Skin epidermis (tissue), 12 donors: ENCODE measurements around the gene SLC6A6.

Source experiments
- H3K27ac ChIP-seq, 21 experiments: fragments of 200-600 bp; sonication (generic) in 11 of 21; one replicate each; pipeline ENCODE4 v1.5.0; 2020; ENCODE audit warnings: mild to moderate bottlenecking in 3 of 21, inconsistent platforms in 2 of 21, moderate library complexity in 2 of 21
- H3K4me3 ChIP-seq, 7 experiments: fragments of 200-600 bp; sonication (generic) in 2 of 7; one replicate each; pipeline ENCODE4 v1.5.0; 2020; ENCODE audit warnings: inconsistent platforms in 2 of 7, mild to moderate bottlenecking in 2 of 7, moderate library complexity in 1 of 7

Gene SLC6A6

DNA sequence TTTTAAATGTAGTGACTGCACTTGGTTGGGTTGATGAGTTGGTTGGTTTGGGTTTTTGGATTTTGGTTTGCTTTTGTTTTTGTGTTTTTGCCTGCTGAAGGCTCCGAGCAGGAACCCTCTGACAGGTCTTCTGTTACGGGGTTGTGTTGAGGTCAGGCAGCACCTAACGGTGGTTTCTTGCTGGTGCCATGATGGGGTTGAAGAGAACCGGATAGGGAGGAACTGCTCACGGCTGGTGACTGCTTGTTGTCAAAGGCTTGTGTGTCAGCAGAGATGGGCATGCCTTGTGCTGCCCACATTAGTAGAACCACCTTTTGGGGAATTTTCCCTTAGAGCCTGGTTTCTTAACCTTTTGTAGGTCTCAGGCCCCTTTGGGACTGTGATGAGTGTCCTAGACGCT, 42.0 kb downstream of the SLC6A6 start:
- no peak overlapping the region for H3K27ac ChIP-seq
- no peak overlapping the region for H3K4me3 ChIP-seq

DNA sequence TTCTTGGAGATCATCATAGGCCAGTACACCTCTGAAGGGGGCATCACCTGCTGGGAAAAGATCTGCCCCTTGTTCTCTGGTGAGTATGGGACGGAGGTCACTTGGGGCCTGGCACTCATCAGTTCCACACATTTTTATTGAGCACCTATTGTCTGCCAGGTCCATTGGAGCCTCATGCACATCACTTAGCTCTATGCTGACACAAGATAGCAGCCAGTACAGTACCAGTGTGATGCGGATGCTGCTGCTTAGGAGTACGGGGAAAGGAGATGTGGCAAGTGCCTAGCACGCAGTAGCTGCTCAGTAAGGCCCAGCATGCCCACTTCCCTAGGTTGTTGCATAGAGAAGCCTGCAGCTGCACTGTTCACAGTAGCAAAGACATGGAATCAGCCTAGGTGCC, 43.4 kb downstream of the SLC6A6 start:
- Histone ChIP-seq H3K27ac (no peak overlapping the region), H3K4me3 (no peak overlapping the region)

DNA sequence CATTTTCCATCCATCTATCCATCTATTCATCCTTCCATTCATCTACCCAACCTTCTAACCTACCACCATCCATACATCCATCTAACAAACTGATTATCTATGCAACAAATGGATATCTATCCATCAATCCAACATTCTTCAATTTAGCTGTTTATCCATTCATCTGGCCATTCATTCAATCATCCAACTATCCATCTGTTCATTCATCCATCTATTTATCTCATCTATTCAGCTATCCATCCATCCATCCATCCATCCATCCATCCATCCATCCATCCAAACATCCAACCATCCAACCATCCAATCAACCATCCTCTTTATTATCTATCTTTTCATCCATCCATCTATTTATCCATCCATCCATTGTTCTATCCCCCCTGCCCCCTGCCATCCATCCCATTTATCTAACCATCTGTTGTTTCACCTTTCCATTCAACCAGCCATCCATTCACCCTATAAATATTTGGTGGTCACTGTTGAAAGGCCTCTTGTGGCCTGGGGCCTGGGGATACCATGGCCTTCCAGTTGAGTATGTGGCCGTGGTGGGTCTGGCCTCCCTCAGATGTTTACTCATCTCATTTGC, 44.7 kb downstream of the SLC6A6 start:
- no peak overlapping the region for H3K4me3 ChIP-seq
- no peak overlapping the region for H3K27ac ChIP-seq

DNA sequence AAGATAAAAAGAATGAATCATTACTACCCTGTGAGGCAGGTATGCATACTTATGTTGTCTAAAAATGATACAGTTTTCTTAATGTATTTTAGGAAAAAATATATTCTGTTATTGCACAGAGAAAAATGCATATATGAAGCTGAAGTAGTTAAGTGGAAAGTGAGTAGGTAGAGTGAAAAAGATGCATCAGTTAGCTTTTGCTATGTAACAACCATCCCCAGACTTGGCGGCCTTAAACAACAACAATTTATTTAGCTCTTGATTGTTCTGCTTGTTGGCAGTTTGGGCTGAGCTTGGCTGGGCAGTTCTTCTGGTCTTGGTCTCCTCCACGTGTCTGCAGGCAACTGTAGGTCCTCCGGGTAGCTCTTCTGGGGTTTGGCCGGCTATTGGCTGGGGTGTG, 45.7 kb downstream of the SLC6A6 start:
- Histone ChIP-seq H3K27ac (no peak overlapping the region), H3K4me3 (no peak overlapping the region)

DNA sequence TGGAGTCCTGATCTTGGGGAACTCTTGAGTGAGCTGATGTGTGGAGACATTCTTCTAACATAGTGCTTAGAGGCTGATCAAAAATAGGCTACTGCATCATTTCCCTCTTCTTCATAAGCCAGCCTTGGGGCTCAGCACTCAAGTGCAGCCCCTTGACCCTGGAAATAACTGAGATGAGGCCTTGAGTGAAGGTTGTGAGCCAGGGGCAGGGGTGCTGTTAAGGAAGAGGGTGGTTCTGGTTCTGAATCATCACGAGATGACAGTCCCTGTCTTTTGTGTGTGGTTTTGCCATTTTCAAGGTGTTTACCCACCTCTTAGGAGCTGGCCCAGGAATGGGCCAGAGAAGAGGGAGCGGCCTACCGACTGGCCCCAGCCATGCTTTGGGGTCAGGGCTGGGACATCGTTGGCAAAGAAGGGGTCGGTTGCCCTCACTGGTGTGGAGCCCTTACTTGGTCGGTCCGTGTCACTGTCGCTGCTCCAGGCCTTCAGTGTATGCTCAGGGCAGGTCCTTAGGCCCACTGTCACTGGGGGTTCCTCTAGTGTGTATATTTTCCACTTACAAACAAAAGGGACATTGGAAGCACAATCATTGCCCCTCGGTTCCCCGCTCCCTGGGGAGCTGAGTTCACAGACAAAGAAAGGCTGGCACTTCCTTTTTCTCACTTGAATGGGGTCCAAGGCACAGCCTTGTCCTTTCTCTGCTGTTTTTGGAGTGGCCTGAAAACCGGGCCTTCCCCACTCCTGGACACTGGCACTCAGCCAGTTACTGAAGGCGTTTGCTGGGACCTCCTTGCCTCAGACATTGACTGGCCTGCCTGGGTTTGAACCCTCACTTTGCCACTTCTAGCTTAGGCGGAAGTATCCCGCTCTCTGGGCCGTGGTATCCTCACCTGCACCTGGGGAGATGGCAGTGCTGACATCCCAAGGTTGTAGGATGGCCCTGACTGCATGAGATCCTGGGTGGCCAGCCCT, 46.6 kb downstream of the SLC6A6 start:
- H3K27ac ChIP-seq, result no peak overlapping the region
- no peak overlapping the region for H3K4me3 ChIP-seq

DNA sequence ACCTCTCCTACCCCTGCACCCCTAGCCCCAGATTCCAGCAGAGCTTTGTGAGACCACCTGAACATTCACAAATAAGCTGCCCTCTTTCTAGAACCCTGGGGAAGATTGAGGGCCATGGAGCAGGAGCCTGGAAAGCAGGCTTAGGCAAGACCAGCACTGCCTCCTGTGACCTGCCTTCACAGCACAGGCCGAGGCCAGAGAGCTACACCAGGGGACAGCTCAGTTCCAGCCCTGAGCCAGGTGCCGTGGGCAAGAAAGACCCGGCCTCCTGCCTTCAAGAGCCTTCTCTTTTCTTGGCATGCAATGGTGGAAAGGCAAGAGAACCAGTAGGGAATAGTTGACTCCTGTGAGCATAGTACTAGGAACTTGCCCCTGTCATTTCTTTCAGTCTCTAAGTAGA, 48.1 kb downstream of the SLC6A6 start:
- H3K27ac ChIP-seq, result no peak overlapping the region
- H3K4me3 ChIP-seq, result no peak overlapping the region

DNA sequence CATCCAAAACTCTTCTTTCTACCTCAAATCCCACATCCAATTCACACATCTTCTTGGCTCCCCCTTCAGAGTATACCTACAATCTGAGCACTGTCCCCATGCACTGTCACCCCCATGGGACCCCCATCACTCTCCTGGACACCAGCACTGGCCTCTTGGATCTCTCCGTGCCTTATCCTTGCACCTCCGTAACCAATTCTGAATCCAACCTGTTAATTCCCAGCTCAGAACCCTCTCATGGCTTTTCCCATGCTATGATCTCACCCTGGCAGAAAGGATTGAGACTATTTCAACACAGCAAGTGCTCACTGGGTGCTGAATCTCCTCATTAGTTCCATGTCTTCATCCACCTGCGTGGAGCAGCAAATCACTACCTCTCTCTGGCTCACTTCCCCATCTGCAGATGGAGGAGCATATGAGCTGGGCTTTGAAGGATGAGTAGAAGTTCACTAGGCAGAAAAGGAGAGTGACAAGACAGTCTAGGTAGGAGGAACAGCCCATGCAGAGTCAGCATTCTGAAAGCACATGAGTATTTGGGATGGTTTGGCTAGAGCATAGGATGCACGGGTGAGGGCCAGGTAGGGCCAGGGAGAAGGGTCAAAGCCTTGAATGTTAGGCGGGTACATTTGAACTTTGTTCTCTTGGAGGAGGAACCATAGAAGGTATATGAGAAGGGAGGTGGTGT, 48.7 kb downstream of the SLC6A6 start:
- Histone ChIP-seq H3K27ac (peak overlapping the region in 4 of 21 experiments; percentile 29 to 88 (median 72)), H3K4me3 (no peak overlapping the region)

DNA sequence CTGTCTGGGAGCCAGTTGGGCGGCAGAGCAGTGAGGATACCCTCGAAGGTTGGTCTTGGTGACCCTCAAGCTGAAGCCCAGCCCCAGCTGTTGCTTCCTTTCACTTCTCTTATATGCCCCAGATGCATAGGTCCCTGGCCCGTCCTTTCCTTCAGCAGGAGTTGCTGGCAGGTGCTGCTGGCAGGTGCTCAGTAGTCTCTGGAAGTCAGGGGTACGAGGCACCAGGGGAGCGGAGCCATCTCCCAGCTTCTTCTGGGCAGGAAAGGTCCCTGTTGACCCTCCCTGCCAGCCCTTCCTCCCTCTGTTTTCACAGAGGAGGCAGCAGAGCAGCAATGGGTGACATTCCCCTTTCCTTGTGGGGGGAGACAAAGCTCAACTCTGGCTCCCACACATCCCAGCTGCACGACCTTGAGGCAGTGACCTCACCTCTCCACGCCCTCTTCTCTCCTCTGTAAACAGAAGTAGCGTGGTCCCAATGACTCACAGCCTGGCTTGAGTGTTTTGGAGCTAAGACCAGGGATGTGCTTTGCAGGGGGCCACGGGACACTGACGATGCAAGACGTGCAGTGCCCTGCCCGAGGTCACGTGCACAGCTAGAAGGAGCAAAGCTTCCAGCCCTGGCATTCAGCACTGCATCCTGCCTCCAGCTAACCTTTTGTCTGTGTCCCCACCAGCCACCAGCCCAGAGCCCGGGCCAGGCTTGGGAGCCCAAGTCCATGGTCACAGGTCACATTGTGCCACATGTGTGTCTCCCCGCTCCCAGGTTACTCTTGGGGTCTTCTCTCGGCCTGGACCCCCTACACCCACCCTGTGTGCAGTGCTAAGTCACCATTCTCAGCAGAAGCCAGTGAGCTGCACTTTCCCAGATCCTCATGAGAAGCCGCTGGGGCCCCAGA, 49.7 kb downstream of the SLC6A6 start:
- Histone ChIP-seq H3K27ac (peak overlapping the region in 20 of 21 experiments; percentile 14 to 89 (median 70)), H3K4me3 (no peak overlapping the region)

DNA sequence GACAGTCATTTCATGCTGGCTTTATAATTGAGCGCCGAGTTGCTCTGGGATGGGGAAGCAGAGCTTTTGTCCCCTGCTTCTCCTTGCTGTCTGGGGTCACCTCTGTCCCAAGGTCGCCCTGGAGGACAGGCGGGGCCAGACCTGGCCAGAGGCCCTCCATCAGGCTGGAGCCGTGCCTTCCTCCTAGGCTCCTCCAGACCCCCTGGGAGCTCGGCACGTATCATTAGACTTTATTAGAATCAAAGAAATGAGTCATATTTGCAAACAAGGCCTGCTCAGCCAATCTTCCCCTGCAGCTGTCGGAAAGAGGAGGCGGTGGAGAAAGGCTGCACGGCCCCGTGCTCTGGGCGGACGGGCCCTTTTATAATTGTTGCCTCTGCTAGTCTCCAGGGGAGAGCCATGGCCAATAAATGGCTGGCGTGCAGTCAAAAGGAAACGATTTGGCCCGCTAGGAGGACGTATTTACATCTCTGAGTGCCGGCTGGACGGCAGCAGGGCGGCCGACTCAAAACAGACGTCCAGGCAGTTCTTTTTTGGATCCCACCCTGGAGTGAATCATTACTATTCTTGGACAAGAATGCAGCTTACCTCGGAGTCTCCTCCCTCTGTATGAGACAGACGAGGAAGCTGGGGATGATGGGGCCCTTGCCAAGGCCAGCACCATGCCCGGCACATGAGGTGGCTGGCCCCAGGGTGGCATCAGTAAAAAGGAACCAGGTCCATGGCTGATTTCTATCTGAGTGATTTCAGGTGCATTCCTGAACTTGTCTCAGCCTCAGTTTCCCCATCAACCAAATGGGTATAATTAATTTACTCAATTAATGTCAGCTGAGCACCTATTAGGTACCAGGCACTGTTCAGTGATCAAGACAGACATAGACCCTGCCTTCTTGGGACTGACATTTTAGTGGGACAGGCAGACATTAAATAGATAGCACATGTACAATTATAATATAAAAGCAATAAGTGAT, 50.6 kb downstream of the SLC6A6 start:
- Histone ChIP-seq H3K4me3 (no peak overlapping the region), H3K27ac (peak overlapping the region in 20 of 21 experiments; percentile 29 to 89 (median 70))

DNA sequence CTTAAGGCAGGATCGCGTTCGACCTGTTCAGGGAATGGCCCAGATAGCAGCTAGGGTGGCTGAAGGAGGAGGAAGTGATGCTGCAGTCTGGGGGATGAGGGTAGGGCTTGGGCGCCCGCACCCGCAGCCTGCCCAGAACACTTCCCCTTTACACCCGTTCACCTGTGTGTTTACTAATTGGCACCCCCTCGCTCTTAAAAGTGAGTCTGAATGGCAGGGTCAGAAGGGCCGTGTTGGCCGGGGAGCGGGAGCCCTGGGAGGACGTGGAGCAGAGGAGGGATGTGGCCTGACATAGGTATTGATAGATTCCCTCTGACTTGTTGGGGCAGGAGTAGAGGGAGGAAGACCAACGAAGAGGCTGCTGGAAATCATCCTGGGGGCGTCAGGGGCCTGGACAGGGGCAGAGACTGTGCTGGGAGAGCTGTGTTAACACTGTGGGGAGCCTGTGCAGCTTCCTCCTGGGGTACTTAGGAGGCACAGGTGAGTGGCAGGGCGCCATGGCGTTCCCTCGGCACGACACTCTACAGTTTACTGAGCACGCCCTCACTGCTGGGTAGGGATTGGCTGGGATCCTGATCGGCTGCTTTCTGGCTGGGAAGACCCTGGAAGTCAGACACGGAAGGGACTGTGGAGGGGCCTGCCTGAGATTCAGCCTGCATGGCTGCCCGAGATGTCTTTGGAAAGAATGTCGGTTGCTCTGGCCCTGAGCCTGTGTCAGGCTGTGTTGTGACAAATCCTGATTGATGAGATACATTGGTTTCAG, 51.7 kb downstream of the SLC6A6 start:
- Histone ChIP-seq H3K27ac (peak overlapping the region in 9 of 21 experiments; percentile 11 to 88 (median 37)), H3K4me3 (no peak overlapping the region)

DNA sequence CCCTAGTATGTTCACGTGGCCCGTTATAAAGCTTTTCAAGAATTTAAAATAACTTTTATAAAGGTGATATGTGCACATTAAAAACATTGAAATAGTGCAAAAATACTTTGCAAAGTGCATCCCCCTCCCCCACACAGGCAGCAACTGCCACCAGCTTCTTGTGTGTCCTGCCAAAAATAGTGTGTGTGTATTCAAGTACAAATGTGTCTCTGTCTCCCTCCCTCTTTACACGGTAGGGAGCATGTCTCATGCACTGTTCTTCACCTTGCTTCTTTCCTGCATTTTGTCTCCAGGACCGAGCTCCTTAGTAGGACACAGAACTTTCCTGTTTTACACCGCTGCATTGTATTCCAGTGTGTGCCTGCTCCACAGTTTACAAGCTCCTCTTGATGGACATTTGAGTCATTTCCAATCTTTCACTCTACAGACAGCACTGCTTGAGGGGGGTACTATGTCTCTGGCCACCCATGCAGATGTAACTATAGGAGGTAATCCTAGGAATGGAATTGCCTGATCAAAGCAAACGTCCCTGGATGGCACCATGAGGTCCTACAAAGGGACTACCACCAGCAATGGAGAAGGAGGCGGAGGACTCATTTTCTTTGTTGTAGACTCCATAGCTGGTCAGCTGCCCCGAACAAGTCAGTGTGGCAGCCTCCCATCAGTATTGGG, 52.4 kb downstream of the SLC6A6 start:
- Histone ChIP-seq H3K27ac (no peak overlapping the region), H3K4me3 (no peak overlapping the region)

DNA sequence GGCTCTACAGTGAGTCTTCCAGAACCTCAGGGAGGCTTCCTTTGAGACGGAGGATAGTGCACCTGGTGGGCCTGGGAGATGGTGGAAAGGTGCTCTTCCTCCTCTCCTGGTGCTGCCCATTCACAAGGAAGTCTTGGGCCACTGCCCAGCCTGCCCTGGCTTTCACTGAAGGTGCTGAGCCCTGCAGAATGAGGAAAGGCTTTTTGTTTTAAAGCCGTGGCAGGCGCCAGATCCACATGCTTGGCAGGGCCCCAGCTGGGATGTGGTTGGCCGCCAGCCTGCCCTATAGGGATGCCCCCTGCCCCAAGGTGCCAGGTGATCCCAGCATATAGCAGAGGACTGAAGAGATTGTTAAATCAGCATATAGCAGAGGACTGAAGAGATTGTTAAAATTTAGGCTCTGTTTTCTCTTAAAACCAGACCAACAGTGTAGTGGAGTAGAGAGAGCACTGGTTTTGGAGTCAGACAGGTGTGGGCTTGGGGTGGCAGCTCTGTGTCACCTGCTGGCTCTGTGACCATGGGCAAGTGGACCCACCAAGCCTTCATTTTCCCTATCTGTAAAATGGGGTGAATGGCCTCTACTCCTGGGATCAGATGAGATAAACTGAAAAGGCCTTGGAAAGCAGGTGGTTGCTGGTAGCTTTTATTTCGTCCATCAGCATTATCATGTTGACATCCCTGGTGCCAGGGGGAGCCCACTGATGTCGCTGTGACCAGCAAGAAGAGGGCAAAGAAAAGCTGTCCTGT, 53.3 kb downstream of the SLC6A6 start:
- Histone ChIP-seq H3K4me3 (no peak overlapping the region), H3K27ac (peak overlapping the region in 1 of 21 experiments; percentile 15)

DNA sequence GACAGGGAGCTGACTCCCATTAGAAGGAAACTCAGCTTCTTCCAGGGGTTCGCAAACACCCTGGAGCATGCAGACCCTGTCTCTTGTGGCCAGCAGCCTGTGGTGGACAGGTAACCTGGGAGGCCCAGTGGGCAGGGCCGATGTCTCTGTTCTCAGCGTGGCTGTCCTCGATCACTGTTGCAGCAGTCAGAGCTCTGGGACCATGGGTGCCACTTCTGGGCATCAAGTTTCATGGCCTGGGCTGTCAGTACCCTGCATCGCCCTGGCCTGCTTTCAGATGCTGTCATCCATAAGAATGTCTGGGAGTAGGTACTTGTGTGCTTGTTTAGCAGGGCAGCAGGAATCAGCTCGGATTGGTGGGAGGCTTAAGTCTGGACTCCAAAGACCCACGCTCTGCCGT, 54.4 kb downstream of the SLC6A6 start:
- Histone ChIP-seq H3K4me3 (no peak overlapping the region), H3K27ac (no peak overlapping the region)

DNA sequence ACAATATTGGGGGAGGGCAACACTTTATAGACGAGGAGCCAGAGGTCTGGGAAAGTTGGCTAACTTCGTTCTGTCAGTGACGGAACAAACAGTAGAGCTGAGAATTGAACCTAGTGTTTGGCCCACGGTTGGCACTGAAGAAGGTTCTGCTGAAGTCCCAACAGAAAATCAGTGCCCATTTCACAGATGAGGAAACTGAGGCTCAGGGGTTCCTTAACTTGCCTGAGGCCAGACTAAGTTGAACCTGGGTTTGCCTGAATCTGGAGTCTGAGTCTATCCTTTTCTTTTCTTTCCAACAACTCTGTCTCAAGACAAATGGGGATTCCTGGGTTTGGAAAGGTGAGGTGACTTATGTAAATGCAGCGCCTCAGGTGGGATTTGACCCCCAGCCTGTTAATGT, 55.1 kb downstream of the SLC6A6 start:
- Histone ChIP-seq H3K27ac (peak overlapping the region in 1 of 21 experiments; percentile 23), H3K4me3 (no peak overlapping the region)

DNA sequence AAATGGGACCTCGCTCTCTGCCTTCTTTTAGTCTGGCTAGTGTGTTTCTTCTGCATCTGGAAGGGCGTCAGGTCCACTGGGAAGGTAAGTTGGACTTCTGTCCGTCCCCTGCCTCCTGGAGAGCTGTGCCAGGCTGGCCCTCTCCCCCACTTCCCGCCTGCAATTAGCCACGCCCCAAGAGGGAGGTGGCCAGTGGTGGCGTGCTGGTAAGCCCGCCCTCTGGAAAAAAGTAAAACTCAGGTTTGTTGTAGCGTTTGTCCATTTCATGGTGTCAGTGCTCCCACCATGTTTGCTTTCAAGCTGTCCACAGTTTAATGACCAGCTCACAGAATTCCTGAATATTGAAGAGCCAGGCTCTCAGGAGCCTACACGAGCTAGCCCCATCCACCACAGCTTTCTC, 55.6 kb downstream of the SLC6A6 start:
- Histone ChIP-seq H3K4me3 (no peak overlapping the region), H3K27ac (peak overlapping the region in 3 of 21 experiments; percentile 5 to 23 (median 10))
